Tibial artery (tissue), 4 donors: ENCODE measurements around the gene MATK.

Experiments
- DNase-seq, 2 donors: peaks; one replicate each; pipeline ENCODE4 v3.0.0-alpha.2; 2019
- H3K27ac ChIP-seq, 2 donors: fragments of 200-600 bp; sonication (generic) in 1 of 2; 1 replicate in 1 of 2; 2 replicates in 1 of 2; pipeline ENCODE4 v1.5.1; 2018 to 2019; ENCODE audit warnings: mild to moderate bottlenecking in 1 of 2
- H3K27me3 ChIP-seq, 2 donors: fragments of 200-600 bp; sonication (generic) in 1 of 2; one replicate each; pipeline versions ENCODE4 v1.5.1 to v1.6.0; 2016 to 2019
- H3K36me3 ChIP-seq, 3 donors: fragments of 200-600 bp; sonication (generic) in 2 of 3; one replicate each; pipeline ENCODE4 v1.5.1; 2016 to 2019; ENCODE audit warnings: mild to moderate bottlenecking in 2 of 3
- H3K4me1 ChIP-seq, 4 donors: fragments of 200-600 bp; sonication (generic) in 2 of 4; 1 replicate in 3 of 4; 2 replicates in 1 of 4; pipeline ENCODE4 v1.5.1; 2016 to 2019
- H3K4me3 ChIP-seq, 2 donors: fragments of 200-600 bp; sonication (generic) in 1 of 2; 1 replicate in 1 of 2; 2 replicates in 1 of 2; pipeline ENCODE4 v1.5.1; 2018 to 2019; ENCODE audit warnings: mild to moderate bottlenecking in 2 of 2
- H3K9me3 ChIP-seq, 3 donors: fragments of 200-600 bp; sonication (generic) in 1 of 3; one replicate each; pipeline ENCODE4 v1.5.1; 2016 to 2019
- CTCF ChIP-seq, 2 experiments: fragments of 200-600 bp in 1 of 2; fragments of 450-650 bp in 1 of 2; IDR thresholded peaks; one replicate each; pipeline ENCODE4 v1.5.1; 2017 to 2019; ENCODE audit warnings: antibody characterized with exemption in 2 of 2, mild to moderate bottlenecking in 1 of 2, moderate library complexity in 1 of 2
- intact Hi-C: fragments of 100-400 bp; cut with DNase I; formaldehyde crosslinking; loops from one replicate; pipeline ENCODE4 v1.15.0; 2023; ENCODE audit warnings: low total_unique reads

The MATK gene

GRCh38 chr19:3730457-3730958 lies 55.7 kb downstream of the MATK start:
- DNase-seq = no peak
- intact Hi-C loops = no loop called here

More at GRCh38 chr19:3730457-3730958, 55.7 kb downstream of the MATK start:
- Histone ChIP-seq H3K9me3 (peaks cover 0 to 4% (median 0%) of the 10 kb centered on the region in 3 donors), H3K36me3 (peaks cover 0 to 7% (median 0%) of the 10 kb centered on the region in 3 donors), H3K27ac (no peak overlapping the region), H3K27me3 (peaks cover 0 to 12% of the 10 kb centered on the region in 2 donors), H3K4me1 (no peaks in the 10 kb centered on the region), H3K4me3 (no peak overlapping the region)
- TF ChIP-seq CTCF (IDR thresholded peaks at IDR 0.05) = no peak
